GM12801 (cell line): ENCODE results near the gene AUTS2.

ENCODE experiments used
- CTCF ChIP-seq: IDR thresholded peaks from one replicate; pipeline ENCODE4 v1.5.1; 2011; ENCODE audit warnings: control low read depth; ENCODE audit not compliant: insufficient read length; ENCODE audit errors: extremely low read depth

Gene AUTS2

GRCh38 chr7:69596056-69596455 is 2.2 kb upstream of the AUTS2 start:
- no peak for TF ChIP-seq CTCF

GRCh38 chr7:69596723-69597277 is 1.5 kb upstream of the AUTS2 start:
- no peak for TF ChIP-seq CTCF

GRCh38 chr7:69597278-69598076 is 798 bp upstream of the AUTS2 start:
- TF ChIP-seq CTCF, result no peak

- TF ChIP-seq CTCF, result no peak
Measured at GRCh38 chr7:69598487-69599285, 411 bp downstream of the AUTS2 start.

- no peak for TF ChIP-seq CTCF
Measured at GRCh38 chr7:69599286-69599954, 1.1 kb downstream of the AUTS2 start.

GRCh38 chr7:69599955-69600709 is 1.9 kb downstream of the AUTS2 start:
- TF ChIP-seq CTCF, result no peak
